Measurements from ENCODE around the gene WNT7A. TPM values are rescaled to one million over a fixed set of nuclear protein-coding genes. Genes with fewer than 3 reads are reported as not detected.

Gene WNT7A
- total RNA-seq, 4 donors from 2014 or later: not detected

GRCh38 chr3:13767896-13768295, 112.0 kb downstream of the WNT7A start:
- Histone ChIP-seq H3K27ac (no peak overlapping the region), H3K9me3 (no peaks in the 10 kb centered on the region), H3K4me3 (no peak overlapping the region), H3K4me1 (no peaks in the 10 kb centered on the region), H3K36me3 (no peaks in the 10 kb centered on the region), H3K27me3 (no peaks in the 10 kb centered on the region)
- no peak for DNase-seq
- TF ChIP-seq, protein P1, sequence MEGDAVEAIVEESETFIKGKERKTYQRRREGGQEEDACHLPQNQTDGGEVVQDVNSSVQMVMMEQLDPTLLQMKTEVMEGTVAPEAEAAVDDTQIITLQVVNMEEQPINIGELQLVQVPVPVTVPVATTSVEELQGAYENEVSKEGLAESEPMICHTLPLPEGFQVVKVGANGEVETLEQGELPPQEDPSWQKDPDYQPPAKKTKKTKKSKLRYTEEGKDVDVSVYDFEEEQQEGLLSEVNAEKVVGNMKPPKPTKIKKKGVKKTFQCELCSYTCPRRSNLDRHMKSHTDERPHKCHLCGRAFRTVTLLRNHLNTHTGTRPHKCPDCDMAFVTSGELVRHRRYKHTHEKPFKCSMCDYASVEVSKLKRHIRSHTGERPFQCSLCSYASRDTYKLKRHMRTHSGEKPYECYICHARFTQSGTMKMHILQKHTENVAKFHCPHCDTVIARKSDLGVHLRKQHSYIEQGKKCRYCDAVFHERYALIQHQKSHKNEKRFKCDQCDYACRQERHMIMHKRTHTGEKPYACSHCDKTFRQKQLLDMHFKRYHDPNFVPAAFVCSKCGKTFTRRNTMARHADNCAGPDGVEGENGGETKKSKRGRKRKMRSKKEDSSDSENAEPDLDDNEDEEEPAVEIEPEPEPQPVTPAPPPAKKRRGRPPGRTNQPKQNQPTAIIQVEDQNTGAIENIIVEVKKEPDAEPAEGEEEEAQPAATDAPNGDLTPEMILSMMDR (IDR thresholded peaks at IDR 0.05): no peak
- TF ChIP-seq POLR2A (IDR thresholded peaks at IDR 0.05): no peak

DNA sequence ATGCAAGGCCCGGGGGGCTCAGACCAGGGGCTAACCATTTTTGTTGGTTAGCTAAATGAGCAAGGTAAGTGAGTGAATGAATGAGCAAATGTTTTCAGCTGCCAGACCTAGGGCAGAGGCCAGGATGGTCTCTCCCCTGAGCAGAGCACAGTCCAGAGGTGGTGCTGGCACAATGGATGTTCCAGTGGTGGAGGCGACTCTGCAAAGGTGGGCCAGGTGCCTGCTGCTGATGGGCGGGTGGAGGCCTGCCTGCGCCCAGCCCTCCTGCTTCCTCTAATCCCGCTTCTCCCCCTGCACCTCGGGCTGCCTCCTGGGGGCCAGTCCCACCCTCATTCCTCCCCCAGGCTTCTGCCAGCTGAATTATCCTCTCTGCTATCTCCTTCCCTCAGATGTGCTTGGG, 112.8 kb downstream of the WNT7A start:
- no peaks in the 10 kb centered on the region for H3K27me3 ChIP-seq
- H3K36me3 ChIP-seq: no peaks in the 10 kb centered on the region
- no peak for DNase-seq
- H3K4me3 ChIP-seq: no peak overlapping the region
- TF ChIP-seq, protein P1 (IDR thresholded peaks at IDR 0.05): no peak
- TF ChIP-seq POLR2A (IDR thresholded peaks at IDR 0.05): no peak
- no peaks in the 10 kb centered on the region for H3K4me1 ChIP-seq
- H3K9me3 ChIP-seq: no peaks in the 10 kb centered on the region
- no peak overlapping the region for H3K27ac ChIP-seq

Other genes with a start within 250 kb of the WNT7A start
- gene CHCHD4, start 244.8 kb upstream of the WNT7A start, total RNA-seq: 10 to 100 TPM; 10.7 to 15.7 (median 11.6) TPM
- 10 to 100 TPM; 26.6 to 56.5 (median 40.3) TPM for gene TMEM43, start 245.0 kb upstream of the WNT7A start, total RNA-seq